Measurements from ENCODE around the gene NKD1.

GRCh38 chr16:50631985-50632576 is 83.9 kb downstream of the NKD1 start:
- no peak for TF ChIP-seq CTCF (conservative IDR thresholded peaks at IDR 0.05)
- TF ChIP-seq EZH2 (IDR thresholded peaks at IDR 0.05; ENCODE audit: low read depth), result no peak
